Measurements from ENCODE around the gene TTC39C. TPM values are rescaled to one million over a fixed set of nuclear protein-coding genes. Genes with fewer than 3 reads are reported as not detected.
A peak's percentile ranks its signal among the peaks of the same experiment; 100 is the strongest.

Gene TTC39C
- polyA plus RNA-seq, 1 experiment = 24.3 TPM

DNA sequence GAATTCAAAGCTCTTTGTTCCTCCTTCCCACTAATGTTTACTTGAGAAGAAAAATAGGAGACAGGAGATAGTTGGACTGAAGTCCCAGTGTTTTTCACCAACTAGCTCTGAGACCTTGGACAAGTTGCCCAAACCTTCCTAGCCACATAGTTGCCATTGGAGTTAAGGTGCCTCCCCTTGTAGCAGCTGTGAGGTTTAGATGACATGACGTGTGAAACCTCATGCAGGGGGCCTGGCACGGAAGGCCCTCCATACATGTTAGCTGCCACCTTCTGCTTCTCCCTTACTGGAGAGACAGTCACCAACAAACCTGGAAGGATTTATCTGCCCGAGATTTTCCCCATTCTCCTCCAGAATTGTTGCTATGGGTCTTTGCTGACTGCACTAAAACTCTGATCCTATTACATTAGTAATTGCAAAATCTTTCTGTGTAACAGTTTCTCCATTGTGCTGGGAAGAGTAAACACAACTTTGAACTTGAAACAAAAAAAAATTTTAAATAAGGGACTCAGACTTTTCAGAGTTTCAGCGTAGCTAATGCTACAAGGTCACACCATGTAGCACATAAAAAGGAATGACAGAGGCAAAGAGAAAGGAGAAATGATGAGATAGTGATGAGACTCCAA is 100.5 kb downstream of the TTC39C start:
- Histone ChIP-seq H3K27ac (ENCODE audit: low read depth, low read length) (no peak overlapping the region), H3K9me3 (ENCODE audit: control insufficient read depth, insufficient read depth, low read length) (no peaks in the 10 kb centered on the region), H3K27me3 (ENCODE audit: control insufficient read depth, insufficient read depth, low read length) (no peaks in the 10 kb centered on the region), H3K4me3 (ENCODE audit: low read depth, low read length) (no peak overlapping the region)
- ChIA-PET CTCF (no interaction called here), POLR2A (no interaction called here)
- no peak for DNase-seq (ENCODE audit: low read depth, low spot score)
- TF ChIP-seq, protein P1, sequence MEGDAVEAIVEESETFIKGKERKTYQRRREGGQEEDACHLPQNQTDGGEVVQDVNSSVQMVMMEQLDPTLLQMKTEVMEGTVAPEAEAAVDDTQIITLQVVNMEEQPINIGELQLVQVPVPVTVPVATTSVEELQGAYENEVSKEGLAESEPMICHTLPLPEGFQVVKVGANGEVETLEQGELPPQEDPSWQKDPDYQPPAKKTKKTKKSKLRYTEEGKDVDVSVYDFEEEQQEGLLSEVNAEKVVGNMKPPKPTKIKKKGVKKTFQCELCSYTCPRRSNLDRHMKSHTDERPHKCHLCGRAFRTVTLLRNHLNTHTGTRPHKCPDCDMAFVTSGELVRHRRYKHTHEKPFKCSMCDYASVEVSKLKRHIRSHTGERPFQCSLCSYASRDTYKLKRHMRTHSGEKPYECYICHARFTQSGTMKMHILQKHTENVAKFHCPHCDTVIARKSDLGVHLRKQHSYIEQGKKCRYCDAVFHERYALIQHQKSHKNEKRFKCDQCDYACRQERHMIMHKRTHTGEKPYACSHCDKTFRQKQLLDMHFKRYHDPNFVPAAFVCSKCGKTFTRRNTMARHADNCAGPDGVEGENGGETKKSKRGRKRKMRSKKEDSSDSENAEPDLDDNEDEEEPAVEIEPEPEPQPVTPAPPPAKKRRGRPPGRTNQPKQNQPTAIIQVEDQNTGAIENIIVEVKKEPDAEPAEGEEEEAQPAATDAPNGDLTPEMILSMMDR (IDR thresholded peaks at IDR 0.05; ENCODE audit: low read depth, low read length) = no peak

DNA sequence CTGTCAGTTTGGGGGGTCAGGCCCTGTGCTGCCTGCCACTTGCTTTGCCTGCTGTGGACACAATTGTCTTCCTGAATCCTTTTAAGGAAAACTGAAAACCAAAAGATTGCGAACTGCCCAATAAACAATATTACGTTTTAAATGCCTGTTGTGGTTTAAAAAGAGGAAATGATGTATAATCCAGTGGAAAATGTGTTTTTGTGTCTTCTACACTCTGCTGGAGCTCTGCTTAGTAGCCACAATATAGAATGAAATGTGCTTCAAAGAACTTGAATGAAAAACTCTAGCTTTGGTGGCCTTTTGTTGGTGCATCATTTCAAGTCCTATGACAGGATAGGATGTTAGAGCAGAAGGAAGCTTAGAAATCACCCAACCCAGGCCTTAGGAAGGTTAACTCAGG is 101.1 kb downstream of the TTC39C start:
- ChIA-PET POLR2A (no interaction called here), CTCF (no interaction called here)
- TF ChIP-seq, protein P1 (IDR thresholded peaks at IDR 0.05; ENCODE audit: low read depth, low read length) = no peak
- no peak overlapping the region for H3K4me3 ChIP-seq (ENCODE audit: low read depth, low read length)
- no peaks in the 10 kb centered on the region for H3K9me3 ChIP-seq (ENCODE audit: control insufficient read depth, insufficient read depth, low read length)
- H3K27ac ChIP-seq (ENCODE audit: low read depth, low read length) = no peak overlapping the region
- no peaks in the 10 kb centered on the region for H3K27me3 ChIP-seq (ENCODE audit: control insufficient read depth, insufficient read depth, low read length)
- no peak for DNase-seq (ENCODE audit: low read depth, low spot score)

DNA sequence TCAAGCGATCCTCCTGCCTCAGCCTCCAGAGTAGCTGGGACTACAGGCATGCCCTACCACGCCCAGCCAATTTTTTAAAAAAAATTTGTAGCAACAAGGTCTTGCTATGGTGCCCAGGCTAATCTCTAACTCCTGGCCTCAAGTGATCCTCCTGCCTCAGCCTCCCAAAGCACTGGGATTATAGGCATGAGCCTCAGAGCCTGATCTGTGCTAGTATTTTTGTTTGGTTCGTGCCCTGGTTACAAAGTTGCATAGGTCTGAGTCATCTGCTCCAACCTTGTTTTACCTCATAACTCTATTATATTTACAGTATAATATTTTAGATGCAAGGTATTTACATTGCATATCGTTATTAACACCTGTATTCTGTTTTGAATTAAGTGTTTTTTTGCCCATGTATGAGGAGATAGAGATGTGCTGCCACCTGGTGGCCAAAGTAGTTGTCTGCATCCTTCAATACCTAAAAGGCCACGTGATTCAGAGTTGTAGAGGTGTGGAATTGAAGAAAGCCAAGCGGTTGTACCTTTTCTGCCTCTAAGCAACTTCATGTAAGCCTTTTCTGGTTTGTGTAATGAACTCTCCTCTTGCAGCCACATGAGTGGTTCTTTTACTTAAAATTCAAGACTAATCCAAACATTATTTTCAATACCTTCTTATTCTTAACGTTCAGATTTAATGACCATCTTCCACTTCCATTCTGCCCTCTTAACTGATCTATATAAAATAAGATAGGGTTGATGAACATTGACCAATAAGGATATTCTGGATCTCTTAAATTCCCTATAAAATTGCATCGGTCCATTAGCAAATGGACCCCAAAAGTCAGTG is 104.4 kb downstream of the TTC39C start:
- TF ChIP-seq, protein P1 (IDR thresholded peaks at IDR 0.05; ENCODE audit: low read depth, low read length) = peak; percentile 81
- H3K27ac ChIP-seq (ENCODE audit: low read depth, low read length) = no peak overlapping the region
- no peaks in the 10 kb centered on the region for H3K27me3 ChIP-seq (ENCODE audit: control insufficient read depth, insufficient read depth, low read length)
- no peaks in the 10 kb centered on the region for H3K9me3 ChIP-seq (ENCODE audit: control insufficient read depth, insufficient read depth, low read length)
- CTCF ChIA-PET = interaction anchor here (0.7 to 1.7 kb wide), 16 partner anchors 12 to 1073 kb away, joined by 3 to 6 read pairs (median 4); no protein-coding TSS in a partner anchor
- peak; percentile 39 for DNase-seq (ENCODE audit: low read depth, low spot score)
- POLR2A ChIA-PET = interaction anchor here (0.6 kb wide), 1 partner anchor 91 kb away, joined by 4 read pairs; no protein-coding TSS in a partner anchor
- no peak overlapping the region for H3K4me3 ChIP-seq (ENCODE audit: low read depth, low read length)

DNA sequence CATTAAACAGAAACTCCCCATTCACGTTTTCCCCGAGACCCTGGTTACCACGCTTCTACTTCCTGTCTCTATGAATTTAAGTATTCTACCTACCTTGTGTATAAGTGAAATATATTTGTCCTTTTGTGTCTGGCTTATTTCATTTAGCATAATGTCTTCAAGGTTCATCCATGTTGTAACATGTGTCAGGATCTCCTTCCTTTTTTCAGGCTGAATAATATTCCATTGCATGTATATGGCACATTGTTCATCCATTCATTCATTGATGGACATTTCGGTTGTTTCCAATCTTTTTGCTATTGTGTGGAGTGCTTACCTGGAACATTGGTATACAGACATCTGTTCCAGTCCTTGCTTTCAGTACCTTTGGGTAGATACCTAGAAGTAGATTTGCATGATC is 106.1 kb downstream of the TTC39C start:
- no peak for DNase-seq (ENCODE audit: low read depth, low spot score)
- TF ChIP-seq, protein P1 (IDR thresholded peaks at IDR 0.05; ENCODE audit: low read depth, low read length) = no peak
- ChIA-PET POLR2A (no interaction called here), CTCF (interaction anchor here (1.7 kb wide), 1 partner anchor 418 kb away, joined by 6 read pairs; no protein-coding TSS in a partner anchor)
- H3K27ac ChIP-seq (ENCODE audit: low read depth, low read length) = no peak overlapping the region
- no peaks in the 10 kb centered on the region for H3K9me3 ChIP-seq (ENCODE audit: control insufficient read depth, insufficient read depth, low read length)
- no peak overlapping the region for H3K4me3 ChIP-seq (ENCODE audit: low read depth, low read length)
- H3K27me3 ChIP-seq (ENCODE audit: control insufficient read depth, insufficient read depth, low read length) = no peaks in the 10 kb centered on the region

DNA sequence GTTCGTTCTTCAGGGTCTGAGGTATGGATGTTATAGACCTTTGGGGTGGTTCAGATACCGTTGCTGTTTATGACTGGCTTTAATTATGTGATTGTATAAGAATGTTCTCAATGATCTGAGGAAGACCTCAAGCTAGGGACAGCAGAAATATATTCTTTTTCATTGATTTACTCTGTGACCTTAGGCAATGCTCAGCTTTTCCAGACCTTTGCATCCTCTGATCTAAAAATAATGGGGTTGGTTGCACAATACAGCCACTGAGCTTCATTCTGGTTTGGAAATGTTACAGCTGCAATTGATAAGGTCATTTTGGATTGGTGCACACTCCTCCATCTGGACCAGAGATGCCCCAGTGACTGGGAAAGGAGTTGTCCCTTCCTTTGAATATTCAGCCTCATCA is 107.1 kb downstream of the TTC39C start:
- no peak for DNase-seq (ENCODE audit: low read depth, low spot score)
- Histone ChIP-seq H3K4me3 (ENCODE audit: low read depth, low read length) (no peak overlapping the region), H3K27me3 (ENCODE audit: control insufficient read depth, insufficient read depth, low read length) (no peaks in the 10 kb centered on the region), H3K27ac (ENCODE audit: low read depth, low read length) (no peak overlapping the region), H3K9me3 (ENCODE audit: control insufficient read depth, insufficient read depth, low read length) (no peaks in the 10 kb centered on the region)
- TF ChIP-seq, protein P1 (IDR thresholded peaks at IDR 0.05; ENCODE audit: low read depth, low read length) = no peak
- CTCF ChIA-PET = no interaction called here
- POLR2A ChIA-PET = interaction anchor here (1.2 kb wide), 1 partner anchor 17 kb away, joined by 3 read pairs; the partner anchor contains the start of gene CABYR

All from AG04450 (cell line).